H9 (cell line): ENCODE measurements around the gene THAP3. TPM values are rescaled to one million over a fixed set of nuclear protein-coding genes. Genes with fewer than 3 reads are reported as not detected.
A peak's percentile ranks its signal among the peaks of the same experiment; 100 is the strongest.

Experiments
- DNase-seq: peaks from one replicate; pipeline ENCODE4 v3.0.0-alpha.2; 2017
- H2AFZ ChIP-seq: one replicate; pipeline ENCODE4 v1.6.1; 2013; ENCODE audit warnings: mild to moderate bottlenecking, low read length, control low read depth, moderate library complexity
- H2AK5ac ChIP-seq: 2 replicates; pipeline ENCODE4 v1.6.1; 2013; ENCODE audit warnings: low read length, control low read depth, mixed read lengths; ENCODE audit not compliant: insufficient read length
- H2BK120ac ChIP-seq: one replicate; pipeline ENCODE4 v1.6.1; 2013; ENCODE audit warnings: low read depth, mild to moderate bottlenecking, low read length, control low read depth, inconsistent platforms; ENCODE audit not compliant: poor library complexity, severe bottlenecking
- H2BK12ac ChIP-seq: 2 replicates; pipeline ENCODE4 v1.6.1; 2013; ENCODE audit warnings: low read length, control low read depth, mixed read lengths, low read depth; ENCODE audit not compliant: insufficient read length
- H2BK15ac ChIP-seq: 2 replicates; pipeline ENCODE4 v1.6.1; 2013; ENCODE audit warnings: low read depth, low read length, control low read depth
- H2BK20ac ChIP-seq: one replicate; pipeline ENCODE4 v1.6.1; 2013; ENCODE audit warnings: low read depth, mild to moderate bottlenecking, low read length, control low read depth, inconsistent platforms; ENCODE audit not compliant: poor library complexity, severe bottlenecking
- H2BK5ac ChIP-seq: 2 replicates; pipeline ENCODE4 v1.6.1; 2013; ENCODE audit warnings: low read length, control low read depth, mixed read lengths; ENCODE audit not compliant: insufficient read length
- H3K14ac ChIP-seq: 2 replicates; pipeline ENCODE4 v1.6.1; 2013; ENCODE audit warnings: low read length, control low read depth; ENCODE audit not compliant: insufficient read depth
- H3K18ac ChIP-seq: 2 replicates; pipeline ENCODE4 v1.6.1; 2013; ENCODE audit warnings: low read depth, mild to moderate bottlenecking, mixed read lengths, low read length, control low read depth; ENCODE audit not compliant: insufficient read length
- H3K23ac ChIP-seq: 2 replicates; pipeline ENCODE4 v1.6.1; 2013; ENCODE audit warnings: low read length, control low read depth, mixed read lengths, low read depth; ENCODE audit not compliant: insufficient read length
- H3K23me2 ChIP-seq: 2 replicates; pipeline ENCODE4 v1.6.1; 2013; ENCODE audit warnings: low read depth, mild to moderate bottlenecking, mixed read lengths, low read length, control low read depth; ENCODE audit not compliant: insufficient read length, poor library complexity, severe bottlenecking
- H3K27ac ChIP-seq: 2 replicates; pipeline ENCODE4 v1.5.1; 2013; ENCODE audit warnings: low read length, control low read depth, mixed read lengths, low read depth; ENCODE audit not compliant: insufficient read length
- H3K27me3 ChIP-seq: 2 replicates; pipeline ENCODE4 v1.6.1; 2013; ENCODE audit warnings: low read length, control low read depth, inconsistent platforms; ENCODE audit not compliant: insufficient read depth
- H3K4ac ChIP-seq: 2 replicates; pipeline ENCODE4 v1.6.1; 2013; ENCODE audit warnings: low read depth, mild to moderate bottlenecking, control low read depth, inconsistent platforms, low read length, moderate library complexity
- H3K4me1 ChIP-seq: 2 replicates; pipeline ENCODE4 v1.6.1; 2013; ENCODE audit warnings: low read length, control low read depth, inconsistent platforms; ENCODE audit not compliant: insufficient read depth
- H3K4me2 ChIP-seq: 2 replicates; pipeline ENCODE4 v1.6.1; 2013; ENCODE audit warnings: low read length, control low read depth, mixed read lengths; ENCODE audit not compliant: insufficient read length, insufficient read depth
- H3K56ac ChIP-seq: 2 replicates; pipeline ENCODE4 v1.6.1; 2013; ENCODE audit warnings: low read depth, mild to moderate bottlenecking, mixed read lengths, low read length, control low read depth; ENCODE audit not compliant: insufficient read length
- H3K79me1 ChIP-seq: 2 replicates; pipeline ENCODE4 v1.6.1; 2013; ENCODE audit warnings: low read depth, mild to moderate bottlenecking, moderate library complexity, low read length, control low read depth, inconsistent platforms; ENCODE audit not compliant: insufficient read depth, poor library complexity, severe bottlenecking
- H3K79me2 ChIP-seq: 2 replicates; pipeline ENCODE4 v1.6.1; 2013; ENCODE audit warnings: low read length, control low read depth, inconsistent platforms; ENCODE audit not compliant: insufficient read depth
- H3K9ac ChIP-seq: 2 replicates; pipeline ENCODE4 v1.6.1; 2013; ENCODE audit warnings: low read length, control low read depth, mixed read lengths; ENCODE audit not compliant: insufficient read length; ENCODE audit errors: extremely low read depth
- H3K9me3 ChIP-seq: one replicate; pipeline ENCODE4 v1.6.1; 2013; ENCODE audit warnings: low read depth, low read length, inconsistent platforms; ENCODE audit not compliant: control insufficient read depth
- H3T11ph ChIP-seq: one replicate; pipeline ENCODE4 v1.6.1; 2013; ENCODE audit warnings: mild to moderate bottlenecking, low read length, control low read depth, inconsistent platforms
- H4K20me1 ChIP-seq: one replicate; pipeline ENCODE4 v1.6.1; 2013; ENCODE audit not compliant: control insufficient read depth, insufficient read length, insufficient read depth
- H4K5ac ChIP-seq: 2 replicates; pipeline ENCODE4 v1.6.1; 2013; ENCODE audit warnings: low read depth, mild to moderate bottlenecking, mixed read lengths, low read length, control low read depth; ENCODE audit not compliant: insufficient read length
- H4K8ac ChIP-seq: replicated peaks from 2 replicates; pipeline ENCODE4 v1.6.1; 2013; ENCODE audit warnings: low read length, control low read depth, mixed read lengths, low read depth; ENCODE audit not compliant: insufficient read length
- H4K91ac ChIP-seq: 2 replicates; pipeline ENCODE4 v1.6.1; 2013; ENCODE audit warnings: low read depth, mild to moderate bottlenecking, moderate library complexity, mixed read lengths, low read length, control low read depth; ENCODE audit not compliant: insufficient read length
- H3K27ac Mint-ChIP-seq, 3 experiments: 2 replicates in 2 of 3; 3 replicates in 1 of 3; pipeline ENCODE4 v1.8.0; 2020 to 2021; ENCODE audit warnings: mixed read lengths in 3 of 3, mild to moderate bottlenecking in 1 of 3, moderate library complexity in 1 of 3
- H3K27me3 Mint-ChIP-seq: 2 replicates; pipeline ENCODE4 v1.8.0; 2021; ENCODE audit warnings: low read depth, mild to moderate bottlenecking, moderate library complexity, mixed read lengths
- H3K36me3 Mint-ChIP-seq, 3 experiments: 2 replicates in 2 of 3; 3 replicates in 1 of 3; pipeline ENCODE4 v1.8.0; 2020 to 2021; ENCODE audit warnings: low read depth in 3 of 3, mixed read lengths in 3 of 3; ENCODE audit not compliant: insufficient read depth in 1 of 3
- H3K4me1 Mint-ChIP-seq, 2 experiments: 2 replicates each; pipeline ENCODE4 v1.8.0; 2020; ENCODE audit warnings: mixed read lengths in 2 of 2
- H3K4me3 Mint-ChIP-seq, 2 experiments: 2 replicates in 1 of 2; 3 replicates in 1 of 2; pipeline ENCODE4 v1.8.0; 2020 to 2021; ENCODE audit warnings: mild to moderate bottlenecking in 2 of 2, mixed read lengths in 2 of 2, moderate library complexity in 1 of 2
- H3K9me3 Mint-ChIP-seq, 2 experiments: 2 replicates in 1 of 2; 3 replicates in 1 of 2; pipeline ENCODE4 v1.8.0; 2020; ENCODE audit warnings: mild to moderate bottlenecking in 2 of 2, mixed read lengths in 2 of 2, moderate library complexity in 1 of 2
- WGBS: extraction: QIAGEN DNeasy Blood & Tissue Kit; methylation state at CpG from one replicate; pipeline ENCODE4 v1.1.7; 2013; ENCODE audit warnings: missing lambda C conversion rate, low lambda C conversion rate, mixed read lengths; ENCODE audit not compliant: insufficient read length; ENCODE audit errors: extremely low coverage; 5-methylcytosine and 5-hydroxymethylcytosine counted together
- total RNA-seq: library from RNA; stranded (reverse); gene quantifications from 2 replicates; pipeline ENCODE4 v1.2.1, GENCODE V29; 2021
- TF ChIP-seq, protein P1 (sequence below): fragments of 200-600 bp; sonication (generic); conservative IDR thresholded peaks from 3 replicates; pipeline ENCODE4 v1.8.0; 2021; ENCODE audit warnings: antibody characterized with exemption, mild to moderate bottlenecking

Gene THAP3
- total RNA-seq, 1 experiment from 2014 or later = 15.3 TPM

DNA sequence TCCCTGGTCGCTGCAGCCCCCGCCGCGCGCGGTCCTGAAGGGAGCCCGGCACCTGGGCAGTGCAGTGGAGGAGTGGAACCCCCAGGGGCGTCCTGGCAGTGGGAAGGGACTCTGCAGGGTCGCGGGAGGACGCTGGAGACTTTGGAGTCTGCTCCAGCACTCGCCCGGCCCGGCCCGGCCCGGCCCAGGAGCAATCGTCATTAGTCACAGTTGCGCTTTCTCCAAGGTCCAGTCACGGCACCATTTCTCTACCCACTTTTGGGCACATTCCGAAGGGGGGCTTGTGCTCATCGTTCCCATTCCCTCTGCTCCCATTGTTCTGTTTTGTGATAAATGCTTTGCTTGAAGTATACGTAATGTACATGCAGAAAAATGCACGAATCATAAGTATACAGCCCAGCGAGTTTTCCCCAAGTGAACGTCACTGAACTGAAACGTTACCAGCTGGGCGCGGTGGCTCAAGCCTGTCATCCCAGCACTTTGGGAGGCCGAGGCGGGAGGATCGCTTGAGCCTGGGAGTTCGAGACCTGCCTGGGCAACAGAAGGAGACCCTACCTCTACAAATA is 999 bp downstream of the THAP3 start:
- H3K14ac ChIP-seq = peak overlapping the region; percentile 37; the same call in 1 of the 2 replicates
- H3K18ac ChIP-seq = no peak overlapping the region
- H2BK12ac ChIP-seq = no peak overlapping the region
- H3K27ac ChIP-seq = no peak overlapping the region
- no CpG with 5 or more reads among the region's 32 CpGs for WGBS
- H3K27me3 Mint-ChIP-seq = no peaks in the 10 kb centered on the region
- H3K27ac Mint-ChIP-seq = peak overlapping the region in 2 of 3 experiments; percentile 34 to 72; a peak in 3 of 7 replicates
- H3K4me1 ChIP-seq = no peaks in the 10 kb centered on the region
- peak overlapping the region; percentile 98 for H3K4me2 ChIP-seq
- no peak overlapping the region for H4K5ac ChIP-seq
- H4K91ac ChIP-seq = no peak overlapping the region
- H4K8ac ChIP-seq = no peak overlapping the region
- H3T11ph ChIP-seq = no peak overlapping the region
- H2BK15ac ChIP-seq = no peak overlapping the region
- H2AFZ ChIP-seq = no peak overlapping the region
- H3K4me1 Mint-ChIP-seq = peaks cover 12 to 23% of the 10 kb centered on the region in 2 experiments
- no peak for DNase-seq
- no peak overlapping the region for H2BK5ac ChIP-seq
- no peak overlapping the region for H2BK120ac ChIP-seq
- H3K23me2 ChIP-seq = peaks cover 5% of the 10 kb centered on the region
- no peak overlapping the region for H3K23ac ChIP-seq
- H2AK5ac ChIP-seq = no peak overlapping the region
- H3K4me3 Mint-ChIP-seq = peak overlapping the region; percentile 78 to 93
- H3K9me3 ChIP-seq = no peaks in the 10 kb centered on the region
- peaks cover 27 to 76% (median 66%) of the 10 kb centered on the region in 3 experiments for H3K36me3 Mint-ChIP-seq
- no peaks in the 10 kb centered on the region for H3K9me3 Mint-ChIP-seq
- 0 out of 2 replicates have a peak, but pooled peaks cover 4% of the 10 kb centered on the region for H3K79me2 ChIP-seq
- no peak overlapping the region for H3K4ac ChIP-seq
- peak overlapping the region; percentile 34 for H3K9ac ChIP-seq
- H2BK20ac ChIP-seq = no peak overlapping the region
- H3K56ac ChIP-seq = no peak overlapping the region
- TF ChIP-seq, protein P1, sequence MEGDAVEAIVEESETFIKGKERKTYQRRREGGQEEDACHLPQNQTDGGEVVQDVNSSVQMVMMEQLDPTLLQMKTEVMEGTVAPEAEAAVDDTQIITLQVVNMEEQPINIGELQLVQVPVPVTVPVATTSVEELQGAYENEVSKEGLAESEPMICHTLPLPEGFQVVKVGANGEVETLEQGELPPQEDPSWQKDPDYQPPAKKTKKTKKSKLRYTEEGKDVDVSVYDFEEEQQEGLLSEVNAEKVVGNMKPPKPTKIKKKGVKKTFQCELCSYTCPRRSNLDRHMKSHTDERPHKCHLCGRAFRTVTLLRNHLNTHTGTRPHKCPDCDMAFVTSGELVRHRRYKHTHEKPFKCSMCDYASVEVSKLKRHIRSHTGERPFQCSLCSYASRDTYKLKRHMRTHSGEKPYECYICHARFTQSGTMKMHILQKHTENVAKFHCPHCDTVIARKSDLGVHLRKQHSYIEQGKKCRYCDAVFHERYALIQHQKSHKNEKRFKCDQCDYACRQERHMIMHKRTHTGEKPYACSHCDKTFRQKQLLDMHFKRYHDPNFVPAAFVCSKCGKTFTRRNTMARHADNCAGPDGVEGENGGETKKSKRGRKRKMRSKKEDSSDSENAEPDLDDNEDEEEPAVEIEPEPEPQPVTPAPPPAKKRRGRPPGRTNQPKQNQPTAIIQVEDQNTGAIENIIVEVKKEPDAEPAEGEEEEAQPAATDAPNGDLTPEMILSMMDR = no peak
- H4K20me1 ChIP-seq = peaks cover 2% of the 10 kb centered on the region
- peaks cover 5% of the 10 kb centered on the region for H3K79me1 ChIP-seq
- H3K27me3 ChIP-seq = no peaks in the 10 kb centered on the region
